Measurements from ENCODE around the gene KLHL26. TPM values are rescaled to one million over a fixed set of nuclear protein-coding genes. Genes with fewer than 3 reads are reported as not detected.
A peak's percentile ranks its signal among the peaks of the same experiment; 100 is the strongest.

KLHL26 gene
- total and polyA plus RNA-seq, 2 of the 13 experiments (the other 11 are each of a cell fraction or from before 2014, with no cell fraction given): 1.5 to 1.7 TPM

DNA sequence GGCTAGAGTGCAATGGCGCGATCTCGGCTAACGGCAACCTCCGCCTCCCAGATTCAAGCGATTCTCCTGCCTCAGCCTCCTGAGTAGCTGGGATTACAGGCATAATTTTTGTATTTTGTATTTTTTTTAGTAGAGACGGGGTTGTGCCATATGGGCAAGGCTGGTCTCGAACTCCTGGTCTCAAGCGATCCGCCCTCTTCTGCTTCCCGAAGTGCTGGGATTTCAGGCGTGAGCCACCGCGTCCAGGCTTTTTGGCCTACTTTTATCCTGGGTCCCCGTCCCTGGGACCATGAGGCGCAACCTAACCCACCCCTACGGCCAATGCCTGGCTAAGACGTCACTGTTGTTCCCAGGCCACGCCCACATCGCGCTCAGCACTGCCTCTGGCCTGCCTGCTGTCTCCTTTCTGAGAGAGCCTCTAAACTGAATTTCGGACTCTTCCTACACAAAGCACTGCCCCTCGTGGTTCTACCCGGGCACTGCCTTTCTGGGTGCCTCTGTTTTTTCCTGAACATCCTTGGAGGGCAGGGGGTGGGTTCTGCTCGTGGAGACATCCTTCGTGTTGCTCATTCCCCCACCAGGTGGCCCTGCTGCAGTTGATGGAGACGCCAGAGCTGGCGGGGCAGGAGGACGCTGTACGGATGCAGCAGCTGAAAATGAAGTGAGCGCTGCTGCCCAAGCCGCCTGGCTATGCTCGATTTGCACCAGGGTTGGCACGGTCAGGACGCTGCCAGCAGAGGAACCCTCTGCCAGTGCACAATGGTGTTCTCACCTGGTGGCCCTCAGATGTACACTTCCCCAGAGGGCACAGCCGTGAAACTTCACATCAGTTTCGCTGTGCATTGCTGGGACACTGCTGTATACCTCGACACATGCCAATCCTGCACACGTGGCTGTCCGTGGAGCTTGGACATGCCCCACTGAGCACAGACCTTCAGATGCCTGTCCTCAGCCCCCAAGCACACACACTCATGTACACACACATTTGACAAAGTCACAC lies 46.3 kb upstream of the KLHL26 start (continued):
- TF ChIP-seq SOX13 (IDR thresholded peaks at IDR 0.05) (no peak), SOX13 (CRISPR knock-in tag; conservative IDR thresholded peaks at IDR 0.05 in 1 of 2, IDR thresholded peaks at IDR 0.05 in 1 of 2) (0 out of 4 replicates have a peak, but pooled peaks of 1 of the 2 experiments have one; percentile 7), TBX2 (CRISPR knock-in tag; IDR thresholded peaks at IDR 0.05; ENCODE audit: borderline replicate concordance) (peak; percentile 59; the same call in 1 of the 2 replicates), ZNF776 (CRISPR knock-in tag; IDR thresholded peaks at IDR 0.05) (0 out of 2 replicates have a peak, but pooled peaks have one; percentile 31), ZMYM2 (CRISPR knock-in tag; IDR thresholded peaks at IDR 0.05) (no peak), XRCC5 (optimal IDR thresholded peaks at IDR 0.05; ENCODE audit: low read length) (peak; percentile 87), YEATS4 (CRISPR knock-in tag; IDR thresholded peaks at IDR 0.05; ENCODE audit: borderline replicate concordance) (no peak), RCOR2 (CRISPR knock-in tag; IDR thresholded peaks at IDR 0.05) (no peak), MYC (CRISPR knock-in tag; IDR thresholded peaks at IDR 0.05; ENCODE audit: borderline replicate concordance) (no peak), TAF15 (IDR thresholded peaks at IDR 0.05; ENCODE audit: low read depth, low read length, poor library complexity, severe bottlenecking) (no peak), THAP11 (CRISPR knock-in tag; IDR thresholded peaks at IDR 0.05) (peak; percentile 46; the same call in 1 of the 2 replicates), PAF1 (CRISPR knock-in tag; IDR thresholded peaks at IDR 0.05) (peak; percentile 46; the same call in 1 of the 2 replicates), ZMAT3 (CRISPR knock-in tag; conservative IDR thresholded peaks at IDR 0.05) (no peak), ZNF235 (CRISPR knock-in tag; IDR thresholded peaks at IDR 0.05; ENCODE audit: borderline replicate concordance) (no peak)
- TF ChIP-seq, protein P1, sequence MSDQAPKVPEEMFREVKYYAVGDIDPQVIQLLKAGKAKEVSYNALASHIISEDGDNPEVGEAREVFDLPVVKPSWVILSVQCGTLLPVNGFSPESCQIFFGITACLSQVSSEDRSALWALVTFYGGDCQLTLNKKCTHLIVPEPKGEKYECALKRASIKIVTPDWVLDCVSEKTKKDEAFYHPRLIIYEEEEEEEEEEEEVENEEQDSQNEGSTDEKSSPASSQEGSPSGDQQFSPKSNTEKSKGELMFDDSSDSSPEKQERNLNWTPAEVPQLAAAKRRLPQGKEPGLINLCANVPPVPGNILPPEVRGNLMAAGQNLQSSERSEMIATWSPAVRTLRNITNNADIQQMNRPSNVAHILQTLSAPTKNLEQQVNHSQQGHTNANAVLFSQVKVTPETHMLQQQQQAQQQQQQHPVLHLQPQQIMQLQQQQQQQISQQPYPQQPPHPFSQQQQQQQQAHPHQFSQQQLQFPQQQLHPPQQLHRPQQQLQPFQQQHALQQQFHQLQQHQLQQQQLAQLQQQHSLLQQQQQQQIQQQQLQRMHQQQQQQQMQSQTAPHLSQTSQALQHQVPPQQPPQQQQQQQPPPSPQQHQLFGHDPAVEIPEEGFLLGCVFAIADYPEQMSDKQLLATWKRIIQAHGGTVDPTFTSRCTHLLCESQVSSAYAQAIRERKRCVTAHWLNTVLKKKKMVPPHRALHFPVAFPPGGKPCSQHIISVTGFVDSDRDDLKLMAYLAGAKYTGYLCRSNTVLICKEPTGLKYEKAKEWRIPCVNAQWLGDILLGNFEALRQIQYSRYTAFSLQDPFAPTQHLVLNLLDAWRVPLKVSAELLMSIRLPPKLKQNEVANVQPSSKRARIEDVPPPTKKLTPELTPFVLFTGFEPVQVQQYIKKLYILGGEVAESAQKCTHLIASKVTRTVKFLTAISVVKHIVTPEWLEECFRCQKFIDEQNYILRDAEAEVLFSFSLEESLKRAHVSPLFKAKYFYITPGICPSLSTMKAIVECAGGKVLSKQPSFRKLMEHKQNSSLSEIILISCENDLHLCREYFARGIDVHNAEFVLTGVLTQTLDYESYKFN (CRISPR knock-in tag; conservative IDR thresholded peaks at IDR 0.05): no peak
- TF ChIP-seq, protein P2, sequence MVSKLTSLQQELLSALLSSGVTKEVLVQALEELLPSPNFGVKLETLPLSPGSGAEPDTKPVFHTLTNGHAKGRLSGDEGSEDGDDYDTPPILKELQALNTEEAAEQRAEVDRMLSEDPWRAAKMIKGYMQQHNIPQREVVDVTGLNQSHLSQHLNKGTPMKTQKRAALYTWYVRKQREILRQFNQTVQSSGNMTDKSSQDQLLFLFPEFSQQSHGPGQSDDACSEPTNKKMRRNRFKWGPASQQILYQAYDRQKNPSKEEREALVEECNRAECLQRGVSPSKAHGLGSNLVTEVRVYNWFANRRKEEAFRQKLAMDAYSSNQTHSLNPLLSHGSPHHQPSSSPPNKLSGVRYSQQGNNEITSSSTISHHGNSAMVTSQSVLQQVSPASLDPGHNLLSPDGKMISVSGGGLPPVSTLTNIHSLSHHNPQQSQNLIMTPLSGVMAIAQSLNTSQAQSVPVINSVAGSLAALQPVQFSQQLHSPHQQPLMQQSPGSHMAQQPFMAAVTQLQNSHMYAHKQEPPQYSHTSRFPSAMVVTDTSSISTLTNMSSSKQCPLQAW (CRISPR knock-in tag; IDR thresholded peaks at IDR 0.05): 0 out of 2 replicates have a peak, but pooled peaks have one; percentile 64
- TF ChIP-seq, protein P3, sequence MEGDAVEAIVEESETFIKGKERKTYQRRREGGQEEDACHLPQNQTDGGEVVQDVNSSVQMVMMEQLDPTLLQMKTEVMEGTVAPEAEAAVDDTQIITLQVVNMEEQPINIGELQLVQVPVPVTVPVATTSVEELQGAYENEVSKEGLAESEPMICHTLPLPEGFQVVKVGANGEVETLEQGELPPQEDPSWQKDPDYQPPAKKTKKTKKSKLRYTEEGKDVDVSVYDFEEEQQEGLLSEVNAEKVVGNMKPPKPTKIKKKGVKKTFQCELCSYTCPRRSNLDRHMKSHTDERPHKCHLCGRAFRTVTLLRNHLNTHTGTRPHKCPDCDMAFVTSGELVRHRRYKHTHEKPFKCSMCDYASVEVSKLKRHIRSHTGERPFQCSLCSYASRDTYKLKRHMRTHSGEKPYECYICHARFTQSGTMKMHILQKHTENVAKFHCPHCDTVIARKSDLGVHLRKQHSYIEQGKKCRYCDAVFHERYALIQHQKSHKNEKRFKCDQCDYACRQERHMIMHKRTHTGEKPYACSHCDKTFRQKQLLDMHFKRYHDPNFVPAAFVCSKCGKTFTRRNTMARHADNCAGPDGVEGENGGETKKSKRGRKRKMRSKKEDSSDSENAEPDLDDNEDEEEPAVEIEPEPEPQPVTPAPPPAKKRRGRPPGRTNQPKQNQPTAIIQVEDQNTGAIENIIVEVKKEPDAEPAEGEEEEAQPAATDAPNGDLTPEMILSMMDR (CRISPR knock-in tag; IDR thresholded peaks at IDR 0.05): peak; percentile 67
- TF ChIP-seq, protein P4, sequence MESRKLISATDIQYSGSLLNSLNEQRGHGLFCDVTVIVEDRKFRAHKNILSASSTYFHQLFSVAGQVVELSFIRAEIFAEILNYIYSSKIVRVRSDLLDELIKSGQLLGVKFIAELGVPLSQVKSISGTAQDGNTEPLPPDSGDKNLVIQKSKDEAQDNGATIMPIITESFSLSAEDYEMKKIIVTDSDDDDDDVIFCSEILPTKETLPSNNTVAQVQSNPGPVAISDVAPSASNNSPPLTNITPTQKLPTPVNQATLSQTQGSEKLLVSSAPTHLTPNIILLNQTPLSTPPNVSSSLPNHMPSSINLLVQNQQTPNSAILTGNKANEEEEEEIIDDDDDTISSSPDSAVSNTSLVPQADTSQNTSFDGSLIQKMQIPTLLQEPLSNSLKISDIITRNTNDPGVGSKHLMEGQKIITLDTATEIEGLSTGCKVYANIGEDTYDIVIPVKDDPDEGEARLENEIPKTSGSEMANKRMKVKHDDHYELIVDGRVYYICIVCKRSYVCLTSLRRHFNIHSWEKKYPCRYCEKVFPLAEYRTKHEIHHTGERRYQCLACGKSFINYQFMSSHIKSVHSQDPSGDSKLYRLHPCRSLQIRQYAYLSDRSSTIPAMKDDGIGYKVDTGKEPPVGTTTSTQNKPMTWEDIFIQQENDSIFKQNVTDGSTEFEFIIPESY (CRISPR knock-in tag; IDR thresholded peaks at IDR 0.05): peak; percentile 93
